ENCODE measurements around the gene ATP8B1. TPM values are rescaled to one million over a fixed set of nuclear protein-coding genes. Genes with fewer than 3 reads are reported as not detected.

The ATP8B1 gene
- total and polyA plus RNA-seq, 9 of the 15 experiments (the other 6 are each of a cell fraction or from before 2014, with no cell fraction given): 0.01 to 0.22 (median 0.03) TPM; not detected in 3

DNA sequence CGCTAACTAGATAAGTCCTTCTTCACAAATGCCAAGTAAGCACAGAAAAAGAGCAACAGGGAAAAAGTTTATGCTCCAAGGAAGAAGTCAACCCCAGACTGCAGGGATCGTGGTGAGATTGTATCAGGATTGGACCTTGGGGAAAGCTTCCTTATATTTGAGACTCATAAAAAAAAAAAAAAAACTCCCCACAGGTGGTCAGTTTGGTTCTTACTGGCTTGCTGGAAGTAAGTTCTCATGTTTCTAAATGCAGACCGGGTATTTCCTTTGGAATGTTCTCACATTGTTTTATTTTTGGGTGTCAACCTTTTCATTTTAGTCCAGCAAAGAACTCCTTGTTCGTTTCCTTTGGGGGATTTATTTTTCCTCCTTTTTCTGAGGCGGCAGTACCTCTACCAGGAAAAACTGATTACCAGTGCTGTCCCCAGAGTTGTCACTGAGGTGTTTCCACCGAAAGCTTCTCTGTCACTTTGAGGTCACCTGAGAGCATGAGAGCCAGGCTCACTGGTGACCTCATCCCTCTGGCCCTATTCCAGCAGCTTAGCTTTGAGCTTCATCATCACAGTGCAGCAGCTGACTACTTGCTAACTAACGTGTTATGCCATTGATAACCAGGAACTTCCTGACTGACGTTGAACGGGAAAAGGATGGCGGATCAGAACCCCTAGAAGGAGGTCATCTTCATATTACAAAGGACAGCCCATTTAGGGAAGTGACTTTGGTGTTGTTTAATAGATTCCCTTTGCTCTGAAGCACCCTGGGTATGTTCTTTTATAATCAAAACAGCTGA is 16.8 kb upstream of the ATP8B1 start (continued):
- TF ChIP-seq, protein P1, sequence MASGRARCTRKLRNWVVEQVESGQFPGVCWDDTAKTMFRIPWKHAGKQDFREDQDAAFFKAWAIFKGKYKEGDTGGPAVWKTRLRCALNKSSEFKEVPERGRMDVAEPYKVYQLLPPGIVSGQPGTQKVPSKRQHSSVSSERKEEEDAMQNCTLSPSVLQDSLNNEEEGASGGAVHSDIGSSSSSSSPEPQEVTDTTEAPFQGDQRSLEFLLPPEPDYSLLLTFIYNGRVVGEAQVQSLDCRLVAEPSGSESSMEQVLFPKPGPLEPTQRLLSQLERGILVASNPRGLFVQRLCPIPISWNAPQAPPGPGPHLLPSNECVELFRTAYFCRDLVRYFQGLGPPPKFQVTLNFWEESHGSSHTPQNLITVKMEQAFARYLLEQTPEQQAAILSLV (tag; IDR thresholded peaks at IDR 0.05): no peak
- TF ChIP-seq TAL1 (IDR thresholded peaks at IDR 0.05): peak; percentile 65
- TF ChIP-seq XRCC5 (IDR thresholded peaks at IDR 0.05; ENCODE audit: low read depth, low read length): no peak
- TF ChIP-seq U2AF2 (optimal IDR thresholded peaks at IDR 0.05; ENCODE audit: low read depth, low read length): no peak
- TF ChIP-seq, protein P2, sequence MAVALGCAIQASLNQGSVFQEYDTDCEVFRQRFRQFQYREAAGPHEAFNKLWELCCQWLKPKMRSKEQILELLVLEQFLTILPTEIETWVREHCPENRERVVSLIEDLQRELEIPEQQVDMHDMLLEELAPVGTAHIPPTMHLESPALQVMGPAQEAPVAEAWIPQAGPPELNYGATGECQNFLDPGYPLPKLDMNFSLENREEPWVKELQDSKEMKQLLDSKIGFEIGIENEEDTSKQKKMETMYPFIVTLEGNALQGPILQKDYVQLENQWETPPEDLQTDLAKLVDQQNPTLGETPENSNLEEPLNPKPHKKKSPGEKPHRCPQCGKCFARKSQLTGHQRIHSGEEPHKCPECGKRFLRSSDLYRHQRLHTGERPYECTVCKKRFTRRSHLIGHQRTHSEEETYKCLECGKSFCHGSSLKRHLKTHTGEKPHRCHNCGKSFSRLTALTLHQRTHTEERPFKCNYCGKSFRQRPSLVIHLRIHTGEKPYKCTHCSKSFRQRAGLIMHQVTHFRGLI (CRISPR knock-in tag; IDR thresholded peaks at IDR 0.05): no peak
- TF ChIP-seq KLF16 (IDR thresholded peaks at IDR 0.05): peak; percentile 53; the same call in 1 of the 2 replicates
- no peak for TF ChIP-seq HOXB6 (CRISPR knock-in tag; IDR thresholded peaks at IDR 0.05; ENCODE audit: borderline replicate concordance)
- TF ChIP-seq, protein P3, sequence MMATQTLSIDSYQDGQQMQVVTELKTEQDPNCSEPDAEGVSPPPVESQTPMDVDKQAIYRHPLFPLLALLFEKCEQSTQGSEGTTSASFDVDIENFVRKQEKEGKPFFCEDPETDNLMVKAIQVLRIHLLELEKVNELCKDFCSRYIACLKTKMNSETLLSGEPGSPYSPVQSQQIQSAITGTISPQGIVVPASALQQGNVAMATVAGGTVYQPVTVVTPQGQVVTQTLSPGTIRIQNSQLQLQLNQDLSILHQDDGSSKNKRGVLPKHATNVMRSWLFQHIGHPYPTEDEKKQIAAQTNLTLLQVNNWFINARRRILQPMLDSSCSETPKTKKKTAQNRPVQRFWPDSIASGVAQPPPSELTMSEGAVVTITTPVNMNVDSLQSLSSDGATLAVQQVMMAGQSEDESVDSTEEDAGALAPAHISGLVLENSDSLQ (IDR thresholded peaks at IDR 0.05): peak; percentile 81
- no peak for TF ChIP-seq ZNF282 (CRISPR knock-in tag; IDR thresholded peaks at IDR 0.05)
- TF ChIP-seq, protein P4, sequence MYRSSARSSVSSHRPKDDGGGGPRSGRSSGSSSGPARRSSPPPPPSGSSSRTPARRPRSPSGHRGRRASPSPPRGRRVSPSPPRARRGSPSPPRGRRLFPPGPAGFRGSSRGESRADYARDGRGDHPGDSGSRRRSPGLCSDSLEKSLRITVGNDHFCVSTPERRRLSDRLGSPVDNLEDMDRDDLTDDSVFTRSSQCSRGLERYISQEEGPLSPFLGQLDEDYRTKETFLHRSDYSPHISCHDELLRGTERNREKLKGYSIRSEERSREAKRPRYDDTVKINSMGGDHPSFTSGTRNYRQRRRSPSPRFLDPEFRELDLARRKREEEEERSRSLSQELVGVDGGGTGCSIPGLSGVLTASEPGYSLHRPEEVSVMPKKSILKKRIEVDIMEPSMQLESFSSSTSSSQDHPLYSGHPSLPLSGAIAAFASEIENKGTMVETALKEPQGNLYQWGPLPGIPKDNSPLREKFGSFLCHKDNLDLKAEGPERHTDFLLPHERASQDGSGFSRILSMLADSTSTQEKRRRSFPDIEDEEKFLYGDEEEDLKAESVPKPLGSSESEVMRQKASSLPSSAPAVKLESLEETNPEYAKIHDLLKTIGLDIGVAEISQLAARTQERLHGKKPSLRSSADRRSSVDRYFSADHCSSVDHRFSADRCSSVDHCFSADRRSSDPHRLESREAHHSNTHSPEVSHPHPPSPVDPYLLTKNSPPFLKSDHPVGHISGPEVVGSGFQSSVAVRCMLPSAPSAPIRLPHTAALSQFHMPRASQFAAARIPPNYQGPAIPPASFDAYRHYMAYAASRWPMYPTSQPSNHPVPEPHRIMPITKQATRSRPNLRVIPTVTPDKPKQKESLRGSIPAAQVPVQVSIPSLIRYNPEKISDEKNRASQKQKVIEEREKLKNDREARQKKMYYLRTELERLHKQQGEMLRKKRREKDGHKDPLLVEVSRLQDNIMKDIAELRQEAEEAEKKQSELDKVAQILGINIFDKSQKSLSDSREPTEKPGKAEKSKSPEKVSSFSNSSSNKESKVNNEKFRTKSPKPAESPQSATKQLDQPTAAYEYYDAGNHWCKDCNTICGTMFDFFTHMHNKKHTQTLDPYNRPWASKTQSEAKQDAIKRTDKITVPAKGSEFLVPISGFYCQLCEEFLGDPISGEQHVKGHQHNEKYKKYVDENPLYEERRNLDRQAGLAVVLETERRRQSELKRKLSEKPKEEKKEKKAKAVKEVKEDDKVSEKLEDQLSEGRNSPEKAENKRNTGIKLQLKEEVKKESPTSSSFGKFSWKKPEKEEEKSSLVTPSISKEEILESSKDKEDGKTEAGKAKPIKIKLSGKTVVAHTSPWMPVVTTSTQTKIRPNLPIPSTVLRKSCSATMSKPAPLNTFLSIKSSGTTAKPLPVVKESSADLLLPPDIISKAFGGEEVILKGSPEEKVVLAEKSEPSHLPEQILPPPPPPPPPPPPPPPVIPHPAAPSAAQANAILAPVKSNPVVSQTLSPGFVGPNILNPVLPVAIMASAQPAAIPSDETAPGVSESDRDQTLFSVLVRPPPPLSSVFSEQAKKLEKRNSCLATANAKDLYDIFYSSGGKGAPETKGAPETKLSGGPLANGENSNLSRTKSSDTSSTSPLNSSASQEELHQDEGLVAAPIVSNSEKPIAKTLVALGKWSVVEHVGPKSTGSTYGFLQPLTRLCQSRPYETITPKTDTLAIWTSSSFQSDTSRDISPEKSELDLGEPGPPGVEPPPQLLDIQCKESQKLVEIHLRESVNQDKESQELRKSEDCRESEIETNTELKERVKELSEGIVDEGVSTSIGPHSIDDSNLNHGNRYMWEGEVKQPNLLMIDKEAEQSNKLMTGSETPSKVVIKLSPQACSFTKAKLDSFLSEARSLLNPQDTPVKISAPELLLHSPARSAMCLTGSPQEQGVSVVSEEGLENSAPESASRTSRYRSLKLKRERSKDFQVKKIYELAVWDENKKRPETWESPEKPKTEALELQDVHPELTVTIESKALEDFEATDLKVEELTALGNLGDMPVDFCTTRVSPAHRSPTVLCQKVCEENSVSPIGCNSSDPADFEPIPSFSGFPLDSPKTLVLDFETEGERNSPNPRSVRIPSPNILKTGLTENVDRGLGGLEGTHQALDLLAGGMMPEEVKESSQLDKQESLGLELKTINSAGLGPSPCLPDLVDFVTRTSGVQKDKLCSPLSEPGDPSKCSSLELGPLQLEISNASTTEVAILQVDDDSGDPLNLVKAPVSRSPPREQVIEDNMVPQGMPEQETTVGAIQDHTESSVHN (IDR thresholded peaks at IDR 0.05; ENCODE audit: borderline replicate concordance in 1 of 2, low read depth in 1 of 2): peak in 1 of 2 experiments; percentile 96; a peak in 2 of 4 replicates
- TF ChIP-seq MEF2D (tag; conservative IDR thresholded peaks at IDR 0.05; ENCODE audit: low read depth): no peak
- no peak for TF ChIP-seq SMAD3 (CRISPR knock-in tag; conservative IDR thresholded peaks at IDR 0.05)
- no peak for TF ChIP-seq ZBED1 (IDR thresholded peaks at IDR 0.05)
- TF ChIP-seq MCM7 (IDR thresholded peaks at IDR 0.05): no peak
- TF ChIP-seq RBM22 (IDR thresholded peaks at IDR 0.05; ENCODE audit: low read depth, low read length, poor library complexity, severe bottlenecking): no peak
- no peak; the same call in 1 of the 2 replicates for TF ChIP-seq MTA1 (IDR thresholded peaks at IDR 0.05; ENCODE audit: borderline replicate concordance)
